Omental fat pad (tissue), 4 donors: ENCODE measurements around the gene ANKRD44. TPM values are rescaled to one million over a fixed set of nuclear protein-coding genes. Genes with fewer than 3 reads are reported as not detected.
"Not testable (repeated sequence)": the region's sequence is repeated elsewhere in the genome, so short reads cannot be mapped to it uniquely, and the experiment has no call there.

ENCODE experiments used
- ATAC-seq: fragments of 150-250 bp; one replicate; pipeline ENCODE4 v1.9.1; 2016; ENCODE audit warnings: mild to moderate bottlenecking, moderate library complexity; ENCODE audit not compliant: low FRiP score
- DNase-seq: peaks from one replicate; pipeline ENCODE4 v3.0.0-alpha.2; 2019; ENCODE audit warnings: low spot score
- total RNA-seq, 4 donors: library from RNA; depleted of rRNA; stranded (reverse); fragments of >200 nt; gene quantifications; one replicate each; pipeline ENCODE4 v1.1.0, GENCODE V29; 2016
- TF ChIP-seq, protein P1 (sequence below), 3 donors: fragments of 450-650 bp; IDR thresholded peaks; one replicate each; pipeline ENCODE4 v1.5.1; 2016 to 2017; ENCODE audit warnings: antibody characterized with exemption in 3 of 3, mild to moderate bottlenecking in 3 of 3, moderate library complexity in 2 of 3

Gene ANKRD44
- total RNA-seq, 4 donors from 2014 or later = 18.4 to 56.3 (median 30.1) TPM

DNA sequence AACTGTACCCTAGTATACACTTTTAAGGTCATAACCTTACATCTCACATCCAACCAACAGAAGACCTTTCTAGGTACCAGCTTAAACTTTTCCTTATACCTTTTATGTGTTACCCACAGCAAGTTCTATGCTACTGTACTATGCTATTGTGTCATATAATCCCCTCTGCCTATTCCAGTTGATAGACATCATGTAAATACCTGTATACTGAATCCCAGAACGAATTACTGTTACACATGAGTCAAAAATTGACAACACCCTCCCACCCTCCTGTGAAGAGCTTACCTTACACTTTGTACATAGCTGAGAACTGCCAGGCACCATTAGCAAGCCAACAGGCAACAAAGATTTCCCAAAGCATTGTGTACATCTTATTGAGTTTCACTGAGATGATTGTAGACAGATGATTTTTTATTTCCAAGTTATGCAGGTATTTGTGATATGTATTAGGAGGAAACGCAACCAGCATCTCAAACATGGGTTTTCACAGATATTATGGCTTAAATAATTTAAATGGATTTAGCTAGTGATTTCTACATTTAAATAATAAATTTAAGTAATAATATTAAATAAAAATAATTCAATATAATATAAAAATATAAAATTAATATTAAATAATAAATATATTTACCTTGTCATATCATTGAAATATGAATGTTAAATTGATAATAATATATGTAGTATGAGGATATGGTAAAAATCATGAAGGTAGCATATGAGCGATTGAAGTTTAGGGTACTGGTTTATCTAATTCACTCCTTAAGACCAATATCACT is 43.0 kb upstream of the ANKRD44 start:
- DNase-seq (no peak), ATAC-seq (no peak)
- TF ChIP-seq, protein P1, sequence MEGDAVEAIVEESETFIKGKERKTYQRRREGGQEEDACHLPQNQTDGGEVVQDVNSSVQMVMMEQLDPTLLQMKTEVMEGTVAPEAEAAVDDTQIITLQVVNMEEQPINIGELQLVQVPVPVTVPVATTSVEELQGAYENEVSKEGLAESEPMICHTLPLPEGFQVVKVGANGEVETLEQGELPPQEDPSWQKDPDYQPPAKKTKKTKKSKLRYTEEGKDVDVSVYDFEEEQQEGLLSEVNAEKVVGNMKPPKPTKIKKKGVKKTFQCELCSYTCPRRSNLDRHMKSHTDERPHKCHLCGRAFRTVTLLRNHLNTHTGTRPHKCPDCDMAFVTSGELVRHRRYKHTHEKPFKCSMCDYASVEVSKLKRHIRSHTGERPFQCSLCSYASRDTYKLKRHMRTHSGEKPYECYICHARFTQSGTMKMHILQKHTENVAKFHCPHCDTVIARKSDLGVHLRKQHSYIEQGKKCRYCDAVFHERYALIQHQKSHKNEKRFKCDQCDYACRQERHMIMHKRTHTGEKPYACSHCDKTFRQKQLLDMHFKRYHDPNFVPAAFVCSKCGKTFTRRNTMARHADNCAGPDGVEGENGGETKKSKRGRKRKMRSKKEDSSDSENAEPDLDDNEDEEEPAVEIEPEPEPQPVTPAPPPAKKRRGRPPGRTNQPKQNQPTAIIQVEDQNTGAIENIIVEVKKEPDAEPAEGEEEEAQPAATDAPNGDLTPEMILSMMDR (IDR thresholded peaks at IDR 0.05) = no peak

- no peak for DNase-seq
- no peak for ATAC-seq
Observed at GRCh38 chr2:197349699-197350098, 39.1 kb upstream of the ANKRD44 start.

DNA sequence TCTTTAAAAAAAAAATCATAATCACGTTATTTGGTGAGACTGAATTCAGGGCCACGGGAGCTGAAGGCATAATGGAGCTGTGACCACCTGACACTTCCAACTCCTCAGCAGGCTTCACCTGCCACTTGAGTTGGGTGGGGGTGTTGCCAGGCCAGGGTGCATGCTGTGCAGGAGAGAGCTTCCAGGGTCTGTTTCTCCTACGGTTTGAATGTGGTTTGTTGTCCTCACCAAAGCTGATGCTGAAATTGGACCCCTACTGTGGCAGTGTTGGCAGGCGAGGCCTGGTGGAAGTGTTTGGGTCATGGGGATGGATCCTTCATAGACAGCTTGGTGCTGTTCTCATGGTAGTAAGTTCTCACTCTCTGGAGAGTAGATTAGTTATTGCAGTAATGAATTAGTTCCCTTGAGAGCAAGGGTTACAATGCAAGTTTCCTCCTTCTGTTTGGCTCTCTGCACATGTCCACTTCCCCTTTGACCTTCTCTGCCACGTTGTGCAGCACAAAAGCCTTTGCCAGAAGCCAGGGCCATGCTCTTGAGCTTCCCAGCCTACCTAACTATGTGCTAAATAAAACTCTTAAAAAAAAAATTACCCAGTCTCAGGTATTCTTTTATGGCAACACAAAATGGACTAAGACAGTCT is 38.3 kb upstream of the ANKRD44 start:
- TF ChIP-seq, protein P1 (IDR thresholded peaks at IDR 0.05) = no peak
- ATAC-seq (no peak), DNase-seq (no peak)

More at GRCh38 chr2:197349699-197350098, 39.1 kb upstream of the ANKRD44 start:
- TF ChIP-seq, protein P1 (IDR thresholded peaks at IDR 0.05) = no peak

DNA sequence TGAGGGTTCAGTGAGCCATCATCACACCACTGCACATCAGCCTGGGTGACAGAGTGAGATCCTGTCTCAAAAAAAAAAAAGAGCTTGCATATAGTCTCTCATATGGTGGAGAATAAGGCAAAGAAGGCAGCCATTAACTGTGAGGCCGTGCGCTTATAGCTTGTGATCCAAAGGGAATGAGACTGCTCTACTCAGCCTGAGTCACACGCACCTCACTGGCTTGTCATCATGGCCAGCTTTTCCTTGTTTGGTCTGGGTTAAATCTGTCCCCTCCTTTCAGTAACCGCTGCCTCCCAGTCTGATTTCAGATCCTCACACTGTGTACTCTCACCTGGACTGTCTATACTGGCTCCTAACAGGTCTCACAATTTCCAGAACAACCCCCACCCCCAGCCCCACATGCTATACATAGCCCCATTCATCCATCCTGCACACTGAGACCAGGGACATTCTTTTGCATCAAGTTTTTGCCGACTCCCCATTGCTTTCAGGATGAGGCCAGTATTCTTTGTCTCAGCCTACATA is 35.3 kb upstream of the ANKRD44 start:
- no peak for DNase-seq
- ATAC-seq = no peak
- TF ChIP-seq, protein P1 (IDR thresholded peaks at IDR 0.05) = no peak

- not testable (repeated sequence) for DNase-seq, ATAC-seq
Observed at GRCh38 chr2:197343968-197344367, 33.4 kb upstream of the ANKRD44 start.

GRCh38 chr2:197340591-197340990 is 30.0 kb upstream of the ANKRD44 start:
- no peak for ATAC-seq
- TF ChIP-seq, protein P1 (IDR thresholded peaks at IDR 0.05) = no peak
- DNase-seq = no peak

DNA sequence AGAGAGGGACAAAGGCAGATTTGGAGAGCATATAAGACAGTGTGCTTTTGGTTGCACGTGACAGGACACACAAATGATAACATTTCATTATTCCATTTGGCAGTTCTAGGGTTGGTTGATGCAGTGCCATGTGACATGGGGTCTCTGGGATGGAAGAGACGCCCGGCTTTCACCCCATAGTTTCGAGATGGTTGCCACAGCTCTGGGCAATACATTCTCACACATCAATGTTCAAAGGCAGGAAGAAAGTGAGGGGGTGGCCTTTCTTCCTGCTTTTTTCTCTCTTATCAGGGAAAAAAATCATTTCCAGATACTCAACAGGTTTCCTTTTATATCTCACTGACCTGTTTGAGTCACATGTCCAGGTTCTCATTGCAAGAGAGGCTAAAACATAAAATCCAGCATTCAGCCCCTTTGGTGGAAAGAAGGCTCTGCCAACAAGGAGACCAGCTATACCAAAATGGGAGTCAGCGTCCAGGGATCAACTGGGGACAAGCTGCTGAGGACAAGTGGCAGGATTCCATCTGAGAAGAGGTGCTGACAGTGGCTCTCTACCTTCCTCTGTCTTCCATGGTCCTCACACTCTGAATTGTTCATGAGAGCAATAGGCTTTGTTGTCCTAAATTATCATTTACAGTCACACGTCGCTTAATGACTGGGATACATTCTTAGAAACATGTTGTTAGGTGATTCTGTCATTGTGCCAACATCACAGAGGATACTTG is 29.1 kb upstream of the ANKRD44 start:
- TF ChIP-seq, protein P1 (IDR thresholded peaks at IDR 0.05) = no peak
- ATAC-seq = no peak
- no peak for DNase-seq
